ENCODE results near the gene PLCG1.

DNA sequence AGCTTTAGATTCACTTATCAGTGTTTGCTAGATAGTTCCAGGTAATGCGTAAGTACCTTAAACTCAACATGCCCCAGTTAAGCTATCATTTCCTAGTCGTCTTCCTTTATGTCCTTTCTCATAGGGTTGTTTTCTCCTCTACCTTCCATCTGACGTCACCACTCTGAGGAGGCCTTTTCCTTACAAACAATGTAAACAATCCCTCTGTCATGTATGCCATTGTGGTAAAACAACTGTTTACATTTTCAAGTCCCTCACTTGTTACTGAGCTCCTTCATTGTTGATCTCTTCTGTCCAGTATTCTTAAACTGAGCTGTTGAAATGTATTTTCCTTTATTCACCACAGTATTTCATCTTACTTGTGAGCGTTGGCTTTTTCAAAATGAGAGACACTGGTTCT, 45.4 kb upstream of the PLCG1 start:
- TF ChIP-seq, protein P1, sequence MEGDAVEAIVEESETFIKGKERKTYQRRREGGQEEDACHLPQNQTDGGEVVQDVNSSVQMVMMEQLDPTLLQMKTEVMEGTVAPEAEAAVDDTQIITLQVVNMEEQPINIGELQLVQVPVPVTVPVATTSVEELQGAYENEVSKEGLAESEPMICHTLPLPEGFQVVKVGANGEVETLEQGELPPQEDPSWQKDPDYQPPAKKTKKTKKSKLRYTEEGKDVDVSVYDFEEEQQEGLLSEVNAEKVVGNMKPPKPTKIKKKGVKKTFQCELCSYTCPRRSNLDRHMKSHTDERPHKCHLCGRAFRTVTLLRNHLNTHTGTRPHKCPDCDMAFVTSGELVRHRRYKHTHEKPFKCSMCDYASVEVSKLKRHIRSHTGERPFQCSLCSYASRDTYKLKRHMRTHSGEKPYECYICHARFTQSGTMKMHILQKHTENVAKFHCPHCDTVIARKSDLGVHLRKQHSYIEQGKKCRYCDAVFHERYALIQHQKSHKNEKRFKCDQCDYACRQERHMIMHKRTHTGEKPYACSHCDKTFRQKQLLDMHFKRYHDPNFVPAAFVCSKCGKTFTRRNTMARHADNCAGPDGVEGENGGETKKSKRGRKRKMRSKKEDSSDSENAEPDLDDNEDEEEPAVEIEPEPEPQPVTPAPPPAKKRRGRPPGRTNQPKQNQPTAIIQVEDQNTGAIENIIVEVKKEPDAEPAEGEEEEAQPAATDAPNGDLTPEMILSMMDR (conservative IDR thresholded peaks at IDR 0.05; ENCODE audit: low read depth, low read length), result no peak
- TF ChIP-seq EZH2phosphoT487 (IDR thresholded peaks at IDR 0.05; ENCODE audit: borderline replicate concordance, low read length), result no peak

Data from PC-3 (cell line).